Cardiac muscle cell (in vitro differentiated cells and primary cell): ENCODE results near the gene ABCG2. TPM values are rescaled to one million over a fixed set of nuclear protein-coding genes. Genes with fewer than 3 reads are reported as not detected.

Experiments
- DNase-seq, 2 donors: peaks; one replicate each; pipeline versions ENCODE4 v3.0.0 to v3.0.0-alpha.2; 2010 to 2017; ENCODE audit warnings: low read depth in 1 of 2, low spot score in 1 of 2
- H3K27ac ChIP-seq: fragments of 200-600 bp; sonication (generic); 2 replicates; pipeline ENCODE4 v1.5.1; 2016
- H3K27me3 ChIP-seq: fragments of 200-600 bp; sonication (generic); 2 replicates; pipeline ENCODE4 v1.6.0; 2016; ENCODE audit warnings: control low read depth
- H3K36me3 ChIP-seq: fragments of 200-600 bp; sonication (generic); 2 replicates; pipeline ENCODE4 v1.5.1; 2016; ENCODE audit warnings: control low read depth
- H3K4me1 ChIP-seq: fragments of 200-600 bp; sonication (generic); 2 replicates; pipeline ENCODE4 v1.8.1; 2017; ENCODE audit warnings: low read depth, mild to moderate bottlenecking, mixed run types
- H3K4me3 ChIP-seq: fragments of 200-600 bp; sonication (generic); 2 replicates; pipeline ENCODE4 v1.5.1; 2016; ENCODE audit warnings: mild to moderate bottlenecking
- H3K9me3 ChIP-seq: fragments of 200-600 bp; sonication (generic); 2 replicates; pipeline ENCODE4 v1.5.1; 2017; ENCODE audit warnings: low read depth, mild to moderate bottlenecking, control low read depth
- CTCF ChIP-seq: IDR thresholded peaks from 2 replicates; pipeline ENCODE4 v1.5.1; 2012; ENCODE audit warnings: low read depth, mild to moderate bottlenecking, low read length
- polyA plus RNA-seq: library from polyadenylated mRNA; unstranded; fragments of >200 nt; fragmentation: Nextera tagmentation; extraction: Ambion mirVana; gene quantifications from 2 replicates; pipeline ENCODE4 v1.2.1, GENCODE V29; 2016
- total RNA-seq: library from RNA; depleted of rRNA; stranded (reverse); fragments of >200 nt; gene quantifications from 2 replicates; pipeline ENCODE4 v1.2.3, GENCODE V29; 2016

Gene ABCG2
- total and polyA plus RNA-seq, 2 experiments from 2014 or later, result not detected

- no peak overlapping the region for H3K4me3 ChIP-seq
- H3K36me3 ChIP-seq, result no peaks in the 10 kb centered on the region
- H3K27me3 ChIP-seq, result no peaks in the 10 kb centered on the region
- no peaks in the 10 kb centered on the region for H3K9me3 ChIP-seq
- DNase-seq, result no peak
- no peak overlapping the region for H3K27ac ChIP-seq
- no peak for TF ChIP-seq CTCF
- H3K4me1 ChIP-seq, result no peaks in the 10 kb centered on the region
Observed at GRCh38 chr4:88090898-88091297, 67.5 kb downstream of the ABCG2 start.

GRCh38 chr4:88087004-88087403 is 71.4 kb downstream of the ABCG2 start:
- no peaks in the 10 kb centered on the region for H3K4me1 ChIP-seq
- no peaks in the 10 kb centered on the region for H3K9me3 ChIP-seq
- no peak overlapping the region for H3K27ac ChIP-seq
- TF ChIP-seq CTCF, result no peak
- H3K4me3 ChIP-seq, result no peak overlapping the region
- no peaks in the 10 kb centered on the region for H3K36me3 ChIP-seq
- no peak for DNase-seq
- no peaks in the 10 kb centered on the region for H3K27me3 ChIP-seq

GRCh38 chr4:88080626-88081025 is 77.8 kb downstream of the ABCG2 start:
- no peaks in the 10 kb centered on the region for H3K4me1 ChIP-seq

GRCh38 chr4:88078579-88078978 is 79.9 kb downstream of the ABCG2 start:
- H3K9me3 ChIP-seq, result no peaks in the 10 kb centered on the region
- no peak overlapping the region for H3K4me3 ChIP-seq
- H3K27me3 ChIP-seq, result no peaks in the 10 kb centered on the region
- DNase-seq, result no peak
- H3K36me3 ChIP-seq, result peaks cover 26% of the 10 kb centered on the region
- no peaks in the 10 kb centered on the region for H3K4me1 ChIP-seq
- no peak for TF ChIP-seq CTCF
- no peak overlapping the region for H3K27ac ChIP-seq

More at GRCh38 chr4:88080626-88081025, 77.8 kb downstream of the ABCG2 start:
- no peak for DNase-seq
- TF ChIP-seq CTCF, result no peak
- no peaks in the 10 kb centered on the region for H3K9me3 ChIP-seq
- no peaks in the 10 kb centered on the region for H3K27me3 ChIP-seq
- H3K4me3 ChIP-seq, result no peak overlapping the region
- H3K36me3 ChIP-seq, result peaks cover 12% of the 10 kb centered on the region
- no peak overlapping the region for H3K27ac ChIP-seq

GRCh38 chr4:88077911-88078524 is 80.4 kb downstream of the ABCG2 start:
- TF ChIP-seq CTCF, result no peak
- Histone ChIP-seq H3K27me3 (no peaks in the 10 kb centered on the region), H3K36me3 (peaks cover 26% of the 10 kb centered on the region), H3K4me3 (no peak overlapping the region), H3K9me3 (no peaks in the 10 kb centered on the region), H3K27ac (no peak overlapping the region), H3K4me1 (no peaks in the 10 kb centered on the region)
- DNase-seq, result peak in 1 of 2 donors; percentile 41
